GM23248 (cell line): ENCODE results near the gene STYK1.

Experiments
- EZH2 ChIP-seq: fragments of 200-600 bp; sonication (generic); IDR thresholded peaks from 2 replicates; pipeline ENCODE4 v1.6.1; 2018; ENCODE audit warnings: antibody characterized with exemption, mild to moderate bottlenecking; ENCODE audit not compliant: insufficient read depth, poor library complexity, severe bottlenecking
- EZH2phosphoT487 ChIP-seq: fragments of 200-600 bp; sonication (generic); IDR thresholded peaks from 2 replicates; pipeline ENCODE4 v1.6.1; 2018; ENCODE audit warnings: antibody characterized with exemption, moderate library complexity, mild to moderate bottlenecking, low read depth; ENCODE audit not compliant: insufficient read depth

- TF ChIP-seq EZH2phosphoT487 (no peak), EZH2 (no peak)
Measured at GRCh38 chr12:10667581-10667980, 6.3 kb downstream of the STYK1 start.
